ENCODE data around the gene HDAC4.

GRCh38 chr2:239072786-239073185, 328.0 kb downstream of the HDAC4 start:
- no peak for TF ChIP-seq CTCF (IDR thresholded peaks at IDR 0.05)
- TF ChIP-seq ZFX (IDR thresholded peaks at IDR 0.05; ENCODE audit: borderline replicate concordance): no peak

Data from 22Rv1 (cell line).